ENCODE measurements around the gene TMEM80.

TMEM80 gene

GRCh38 chr11:656426-656825, 39.2 kb upstream of the TMEM80 start:
- DNase-seq (ENCODE audit: low read depth): no peak
- TF ChIP-seq CTCF (IDR thresholded peaks at IDR 0.05; ENCODE audit: low read depth, low read length, missing control alignments): no peak
- no peak overlapping the region for H3K4me3 ChIP-seq (ENCODE audit: low read depth, low read length)

GRCh38 chr11:656866-657265, 38.8 kb upstream of the TMEM80 start:
- no peak for TF ChIP-seq CTCF (IDR thresholded peaks at IDR 0.05; ENCODE audit: low read depth, low read length, missing control alignments)
- no peak for DNase-seq (ENCODE audit: low read depth)
- no peak overlapping the region for H3K4me3 ChIP-seq (ENCODE audit: low read depth, low read length)

- DNase-seq (ENCODE audit: low read depth): no peak
- no peak for TF ChIP-seq CTCF (IDR thresholded peaks at IDR 0.05; ENCODE audit: low read depth, low read length, missing control alignments)
- H3K4me3 ChIP-seq (ENCODE audit: low read depth, low read length): no peak overlapping the region
Observed at GRCh38 chr11:657691-658126, 37.9 kb upstream of the TMEM80 start.

GRCh38 chr11:659532-660085, 36.0 kb upstream of the TMEM80 start:
- no peak for DNase-seq (ENCODE audit: low read depth)
- no peak overlapping the region; the same call in 1 of the 2 replicates for H3K4me3 ChIP-seq (ENCODE audit: low read depth, low read length)
- no peak for TF ChIP-seq CTCF (IDR thresholded peaks at IDR 0.05; ENCODE audit: low read depth, low read length, missing control alignments)

- no peak overlapping the region; the same call in 1 of the 2 replicates for H3K4me3 ChIP-seq (ENCODE audit: low read depth, low read length)
- no peak for DNase-seq (ENCODE audit: low read depth)
- no peak for TF ChIP-seq CTCF (IDR thresholded peaks at IDR 0.05; ENCODE audit: low read depth, low read length, missing control alignments)
Observed at GRCh38 chr11:660281-660680, 35.3 kb upstream of the TMEM80 start.

GRCh38 chr11:660681-661444, 34.8 kb upstream of the TMEM80 start:
- DNase-seq (ENCODE audit: low read depth): no peak
- no peak overlapping the region for H3K4me3 ChIP-seq (ENCODE audit: low read depth, low read length)
- no peak for TF ChIP-seq CTCF (IDR thresholded peaks at IDR 0.05; ENCODE audit: low read depth, low read length, missing control alignments)
